GM12891 (cell line): ENCODE measurements around the gene NKX1-2.

Source experiments
- PAX5 ChIP-seq: IDR thresholded peaks from 2 replicates; pipeline ENCODE4 v1.6.1; 2011; ENCODE audit warnings: low read length, moderate library complexity, mild to moderate bottlenecking; ENCODE audit not compliant: insufficient read depth, severe bottlenecking
- POLR2AphosphoS5 ChIP-seq: IDR thresholded peaks from 2 replicates; pipeline ENCODE4 v1.6.1; 2011; ENCODE audit warnings: low read depth, low read length, control low read depth
- TAF1 ChIP-seq: IDR thresholded peaks from 2 replicates; pipeline ENCODE4 v1.6.1; 2011; ENCODE audit warnings: low read depth, low read length, control low read depth

DNA sequence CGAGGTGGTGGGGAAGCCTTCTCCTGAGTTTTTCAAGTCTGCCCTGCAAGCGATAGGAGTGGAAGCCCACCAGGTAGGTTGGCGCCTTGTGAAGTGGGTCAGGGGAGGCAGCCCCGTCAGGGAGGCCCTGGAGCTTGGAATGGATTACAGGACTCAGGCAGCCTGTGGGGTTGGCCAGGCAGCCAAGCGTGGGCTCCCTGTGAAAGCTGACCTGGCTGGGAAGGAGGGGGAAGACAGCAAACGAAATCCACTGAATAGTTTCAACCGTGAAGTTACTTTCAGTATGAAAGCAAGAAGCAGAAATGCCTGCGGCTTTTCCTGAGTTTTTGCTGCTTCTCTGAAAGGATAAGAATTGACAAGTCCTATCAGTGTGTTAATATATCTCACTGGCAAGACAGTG lies 48.2 kb upstream of the NKX1-2 start:
- TF ChIP-seq TAF1 (no peak), POLR2AphosphoS5 (no peak), PAX5 (no peak)
